ENCODE data around the gene EEF2K. TPM values are rescaled to one million over a fixed set of nuclear protein-coding genes. Genes with fewer than 3 reads are reported as not detected.
"Not testable (repeated sequence)": the region's sequence is repeated elsewhere in the genome, so short reads cannot be mapped to it uniquely, and the experiment has no call there.

Gene EEF2K
- total and polyA plus RNA-seq, 12 donors, result 4.9 to 28.3 (median 16.6) TPM

DNA sequence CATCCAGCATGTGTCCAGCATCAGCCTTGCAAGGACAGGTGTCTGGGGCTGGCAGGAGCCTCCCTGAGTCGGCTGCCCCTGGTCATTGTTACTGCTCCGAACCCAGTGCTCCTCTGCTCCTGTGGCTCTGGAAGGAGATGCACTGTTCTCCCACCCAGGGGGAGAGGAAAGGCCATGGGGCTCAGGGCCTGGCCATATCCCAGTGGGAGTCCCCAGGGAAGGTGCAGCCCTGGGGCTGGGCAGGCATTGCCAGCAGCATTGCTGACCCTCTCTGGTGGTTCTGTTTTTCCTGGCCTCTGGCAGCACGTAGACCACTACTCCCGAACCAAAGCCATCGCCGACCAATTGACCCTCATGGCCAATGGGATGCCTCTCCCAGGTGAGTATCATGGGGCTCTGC, 34.1 kb upstream of the EEF2K start:
- intact Hi-C loops (cut with DNase I), result no loop called here

DNA sequence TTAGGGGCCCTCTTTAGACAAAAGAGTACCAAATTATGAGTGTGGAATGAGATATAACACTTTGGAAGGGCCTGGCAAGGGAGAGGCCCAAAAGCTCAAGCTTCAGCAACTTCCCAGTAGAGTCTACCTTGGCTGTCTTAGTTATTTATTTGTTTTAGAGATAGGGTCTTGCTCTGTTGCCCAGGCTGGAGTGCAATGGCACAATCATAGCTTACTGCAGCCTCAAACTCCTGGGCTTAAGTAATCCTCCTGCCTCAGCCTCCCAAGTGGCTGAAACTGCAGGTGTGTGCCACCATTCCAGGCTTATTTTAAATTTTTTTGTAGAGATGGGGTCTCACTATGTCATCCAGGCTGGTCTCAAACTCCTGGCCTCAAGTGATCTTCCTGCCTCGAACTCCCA, 33.4 kb upstream of the EEF2K start:
- DNase-seq; H3K27ac ChIP-seq; H3K4me3 ChIP-seq; H3K9me3 ChIP-seq (replicated peaks in 1 of 3); H3K4me1 ChIP-seq (replicated peaks in 1 of 2); intact Hi-C loops (cut with DNase I); H3K36me3 ChIP-seq (replicated peaks in 1 of 2); H3K27me3 ChIP-seq: not testable (repeated sequence)
- WGBS, 4 donors, result 69 to 92% (median 84%) methylated on average over 1 of the region's 1 CpG

More for the DNA sequence above, 34.1 kb upstream of the EEF2K start:
- Histone ChIP-seq H3K4me3 (no peak overlapping the region), H3K27ac (no peak overlapping the region), H3K27me3 (no peaks in the 10 kb centered on the region), H3K36me3 (replicated peaks in 1 of 2) (no peaks in the 10 kb centered on the region), H3K9me3 (replicated peaks in 1 of 3) (no peaks in the 10 kb centered on the region), H3K4me1 (replicated peaks in 1 of 2) (no peaks in the 10 kb centered on the region)
- no peak for DNase-seq
- TF ChIP-seq, protein P1, sequence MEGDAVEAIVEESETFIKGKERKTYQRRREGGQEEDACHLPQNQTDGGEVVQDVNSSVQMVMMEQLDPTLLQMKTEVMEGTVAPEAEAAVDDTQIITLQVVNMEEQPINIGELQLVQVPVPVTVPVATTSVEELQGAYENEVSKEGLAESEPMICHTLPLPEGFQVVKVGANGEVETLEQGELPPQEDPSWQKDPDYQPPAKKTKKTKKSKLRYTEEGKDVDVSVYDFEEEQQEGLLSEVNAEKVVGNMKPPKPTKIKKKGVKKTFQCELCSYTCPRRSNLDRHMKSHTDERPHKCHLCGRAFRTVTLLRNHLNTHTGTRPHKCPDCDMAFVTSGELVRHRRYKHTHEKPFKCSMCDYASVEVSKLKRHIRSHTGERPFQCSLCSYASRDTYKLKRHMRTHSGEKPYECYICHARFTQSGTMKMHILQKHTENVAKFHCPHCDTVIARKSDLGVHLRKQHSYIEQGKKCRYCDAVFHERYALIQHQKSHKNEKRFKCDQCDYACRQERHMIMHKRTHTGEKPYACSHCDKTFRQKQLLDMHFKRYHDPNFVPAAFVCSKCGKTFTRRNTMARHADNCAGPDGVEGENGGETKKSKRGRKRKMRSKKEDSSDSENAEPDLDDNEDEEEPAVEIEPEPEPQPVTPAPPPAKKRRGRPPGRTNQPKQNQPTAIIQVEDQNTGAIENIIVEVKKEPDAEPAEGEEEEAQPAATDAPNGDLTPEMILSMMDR (IDR thresholded peaks at IDR 0.05), result no peak
- TF ChIP-seq POLR2A (IDR thresholded peaks at IDR 0.05), result no peak
- 80 to 91% (median 88%) methylated on average over 1 to 6 of the region's 6 CpGs; no CpG with 5 or more reads in 1 of the 4 donors for WGBS, 4 donors

DNA sequence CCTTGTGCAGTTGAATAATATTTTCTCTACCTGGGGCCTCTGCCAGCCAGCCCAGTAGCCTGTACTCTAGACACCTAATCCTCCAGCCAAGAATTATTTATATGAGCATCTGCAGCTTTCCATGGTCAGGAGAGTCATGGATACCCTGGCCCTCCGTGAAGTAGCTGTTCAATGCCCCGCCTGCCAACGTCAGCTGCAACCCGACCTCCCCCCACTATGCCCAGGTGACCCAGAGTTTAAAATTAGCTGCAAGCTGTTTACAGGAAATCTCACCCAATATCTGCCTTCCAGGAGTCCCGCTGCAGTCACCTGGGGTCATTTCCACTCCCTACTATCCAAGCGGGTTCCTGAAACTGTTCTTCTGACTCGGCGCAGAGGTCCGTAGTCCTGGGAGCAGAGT, 31.4 kb upstream of the EEF2K start:
- H3K9me3 ChIP-seq (replicated peaks in 1 of 3), result no peaks in the 10 kb centered on the region
- H3K27me3 ChIP-seq, result no peaks in the 10 kb centered on the region
- no peak overlapping the region for H3K4me3 ChIP-seq
- intact Hi-C loops (cut with DNase I), result no loop called here
- H3K4me1 ChIP-seq (replicated peaks in 1 of 2), result no peaks in the 10 kb centered on the region
- 63 to 73% (median 66%) methylated on average over 5 to 9 of the region's 9 CpGs for WGBS, 4 donors
- no peak overlapping the region for H3K27ac ChIP-seq
- no peak for DNase-seq
- TF ChIP-seq POLR2A (IDR thresholded peaks at IDR 0.05), result no peak
- TF ChIP-seq, protein P1 (IDR thresholded peaks at IDR 0.05), result no peak
- no peaks in the 10 kb centered on the region for H3K36me3 ChIP-seq (replicated peaks in 1 of 2)

- DNase-seq, result no peak
- intact Hi-C loops (cut with DNase I), result no loop called here
- WGBS, 4 donors, result 78 to 83% (median 81%) methylated on average over 6 to 18 of the region's 18 CpGs
These were observed 27.8 kb upstream of the EEF2K start for GRCh38 chr16:22177968-22178930.

More at GRCh38 chr16:22177968-22178930, 27.8 kb upstream of the EEF2K start:
- TF ChIP-seq POLR2A (IDR thresholded peaks at IDR 0.05), result no peak
- TF ChIP-seq, protein P1 (IDR thresholded peaks at IDR 0.05), result no peak
- H3K27me3 ChIP-seq, result no peaks in the 10 kb centered on the region
- H3K9me3 ChIP-seq (replicated peaks in 1 of 3), result no peaks in the 10 kb centered on the region
- H3K4me1 ChIP-seq (replicated peaks in 1 of 2), result no peaks in the 10 kb centered on the region
- no peak overlapping the region for H3K4me3 ChIP-seq
- no peak overlapping the region for H3K27ac ChIP-seq
- no peaks in the 10 kb centered on the region for H3K36me3 ChIP-seq (replicated peaks in 1 of 2)

Data from adrenal gland (tissue), 12 donors.